ENCODE results near the gene MCCC1.

Gene MCCC1

GRCh38 chr3:183080628-183081027 is 18.7 kb downstream of the MCCC1 start:
- TF ChIP-seq YY1 (IDR thresholded peaks at IDR 0.05; ENCODE audit: low read depth) (no peak), EP300 (IDR thresholded peaks at IDR 0.05; ENCODE audit: borderline replicate concordance) (no peak), TAF1 (IDR thresholded peaks at IDR 0.05; ENCODE audit: low read depth) (no peak), MAX (IDR thresholded peaks at IDR 0.05) (no peak)

- no peak for TF ChIP-seq FOXM1 (IDR thresholded peaks at IDR 0.05; ENCODE audit: borderline replicate concordance, low read depth)
- no peak for TF ChIP-seq NFIC (IDR thresholded peaks at IDR 0.05)
- TF ChIP-seq TEAD4 (IDR thresholded peaks at IDR 0.05) = no peak
Measured at GRCh38 chr3:183074881-183075280, 24.4 kb downstream of the MCCC1 start.

- TF ChIP-seq CREB1 (IDR thresholded peaks at IDR 0.05; ENCODE audit: low read depth) (no peak), TEAD4 (IDR thresholded peaks at IDR 0.05) (no peak), TCF12 (IDR thresholded peaks at IDR 0.05; ENCODE audit: low read depth) (no peak), TAF1 (IDR thresholded peaks at IDR 0.05; ENCODE audit: low read depth) (no peak), EP300 (IDR thresholded peaks at IDR 0.05; ENCODE audit: borderline replicate concordance) (no peak), REST (IDR thresholded peaks at IDR 0.05; ENCODE audit: low read depth) (no peak), RAD21 (IDR thresholded peaks at IDR 0.05; ENCODE audit: low read depth) (no peak), EGR1 (IDR thresholded peaks at IDR 0.05) (no peak), ZBTB7A (IDR thresholded peaks at IDR 0.05; ENCODE audit: low read depth) (no peak), FOXM1 (IDR thresholded peaks at IDR 0.05; ENCODE audit: borderline replicate concordance, low read depth) (no peak), CEBPB (IDR thresholded peaks at IDR 0.05) (no peak), YY1 (IDR thresholded peaks at IDR 0.05; ENCODE audit: low read depth) (no peak), MAX (IDR thresholded peaks at IDR 0.05) (no peak), NFIC (IDR thresholded peaks at IDR 0.05) (no peak), USF1 (IDR thresholded peaks at IDR 0.05) (no peak)
Measured at GRCh38 chr3:183074261-183074660, 25.0 kb downstream of the MCCC1 start.

- TF ChIP-seq MAX (IDR thresholded peaks at IDR 0.05) (no peak), TEAD4 (IDR thresholded peaks at IDR 0.05) (no peak), RAD21 (IDR thresholded peaks at IDR 0.05; ENCODE audit: low read depth) (no peak), USF1 (IDR thresholded peaks at IDR 0.05) (no peak), TAF1 (IDR thresholded peaks at IDR 0.05; ENCODE audit: low read depth) (no peak), TCF12 (IDR thresholded peaks at IDR 0.05; ENCODE audit: low read depth) (no peak), CEBPB (IDR thresholded peaks at IDR 0.05) (no peak), EGR1 (IDR thresholded peaks at IDR 0.05) (no peak), REST (IDR thresholded peaks at IDR 0.05; ENCODE audit: low read depth) (no peak), YY1 (IDR thresholded peaks at IDR 0.05; ENCODE audit: low read depth) (no peak), CREB1 (IDR thresholded peaks at IDR 0.05; ENCODE audit: low read depth) (no peak), FOXM1 (IDR thresholded peaks at IDR 0.05; ENCODE audit: borderline replicate concordance, low read depth) (no peak), NFIC (IDR thresholded peaks at IDR 0.05) (no peak), ZBTB7A (IDR thresholded peaks at IDR 0.05; ENCODE audit: low read depth) (no peak), EP300 (IDR thresholded peaks at IDR 0.05; ENCODE audit: borderline replicate concordance) (no peak)
Measured at GRCh38 chr3:183073839-183074238, 25.5 kb downstream of the MCCC1 start.

GRCh38 chr3:183070892-183071291 is 28.4 kb downstream of the MCCC1 start:
- TF ChIP-seq TCF12 (IDR thresholded peaks at IDR 0.05; ENCODE audit: low read depth) (no peak), NFIC (IDR thresholded peaks at IDR 0.05) (no peak), TAF1 (IDR thresholded peaks at IDR 0.05; ENCODE audit: low read depth) (no peak), EP300 (IDR thresholded peaks at IDR 0.05; ENCODE audit: borderline replicate concordance) (no peak), EGR1 (IDR thresholded peaks at IDR 0.05) (no peak), ZBTB7A (IDR thresholded peaks at IDR 0.05; ENCODE audit: low read depth) (no peak), RAD21 (IDR thresholded peaks at IDR 0.05; ENCODE audit: low read depth) (no peak)

- no peak for TF ChIP-seq EP300 (IDR thresholded peaks at IDR 0.05; ENCODE audit: borderline replicate concordance)
- no peak for TF ChIP-seq FOXM1 (IDR thresholded peaks at IDR 0.05; ENCODE audit: borderline replicate concordance, low read depth)
- TF ChIP-seq EGR1 (IDR thresholded peaks at IDR 0.05) = no peak
- no peak for TF ChIP-seq ZBTB7A (IDR thresholded peaks at IDR 0.05; ENCODE audit: low read depth)
- TF ChIP-seq TCF12 (IDR thresholded peaks at IDR 0.05; ENCODE audit: low read depth) = no peak
- TF ChIP-seq NFIC (IDR thresholded peaks at IDR 0.05) = no peak
- no peak for TF ChIP-seq RAD21 (IDR thresholded peaks at IDR 0.05; ENCODE audit: low read depth)
- no peak for TF ChIP-seq MAX (IDR thresholded peaks at IDR 0.05)
- no peak for TF ChIP-seq USF1 (IDR thresholded peaks at IDR 0.05)
- TF ChIP-seq REST (IDR thresholded peaks at IDR 0.05; ENCODE audit: low read depth) = no peak
- no peak for TF ChIP-seq CREB1 (IDR thresholded peaks at IDR 0.05; ENCODE audit: low read depth)
- TF ChIP-seq TEAD4 (IDR thresholded peaks at IDR 0.05) = no peak
- TF ChIP-seq TAF1 (IDR thresholded peaks at IDR 0.05; ENCODE audit: low read depth) = no peak
Measured at GRCh38 chr3:183069086-183069485, 30.2 kb downstream of the MCCC1 start.
